DND-41 (cell line): ENCODE data around the gene CPSF4.
"Not testable (repeated sequence)": the region's sequence is repeated elsewhere in the genome, so short reads cannot be mapped to it uniquely, and the experiment has no call there.

Source experiments
- CTCF ChIP-seq: IDR thresholded peaks from 2 replicates; pipeline ENCODE4 v1.5.1; 2012; ENCODE audit warnings: borderline replicate concordance, low read length, moderate library complexity, mild to moderate bottlenecking; ENCODE audit not compliant: poor library complexity, severe bottlenecking; ENCODE audit errors: extremely low read depth
- EZH2 ChIP-seq: IDR thresholded peaks from 3 replicates; pipeline ENCODE4 v1.6.1; 2012; ENCODE audit warnings: borderline replicate concordance, low read depth, mild to moderate bottlenecking, moderate library complexity, low read length, inconsistent platforms; ENCODE audit not compliant: severe bottlenecking

GRCh38 chr7:99415513-99416127 is 23.1 kb upstream of the CPSF4 start:
- TF ChIP-seq CTCF, result peak; percentile 51
- not testable (repeated sequence) for TF ChIP-seq EZH2
